Muscle of arm (tissue), 12 donors: Measurements from ENCODE around the gene ZSCAN9. TPM values are rescaled to one million over a fixed set of nuclear protein-coding genes. Genes with fewer than 3 reads are reported as not detected.

Source experiments
- DNase-seq: peaks from one replicate; pipeline ENCODE4 v3.0.0-alpha.2; 2013
- polyA plus RNA-seq, 12 donors: library from polyadenylated mRNA; unstranded; fragments of 120-200 nt; gene quantifications; one replicate each; pipeline ENCODE4 v1.2.1, GENCODE V29; 2013; ENCODE audit not compliant: insufficient read length in 12 of 12

ZSCAN9 gene
- polyA plus RNA-seq, 12 donors: 16.0 to 29.8 (median 22.6) TPM; not detected in 1

- peak; percentile 59 for DNase-seq
These were observed 6.5 kb upstream of the ZSCAN9 start for GRCh38 chr6:28218312-28219248.

GRCh38 chr6:28220257-28221133 lies 4.6 kb upstream of the ZSCAN9 start:
- DNase-seq: no peak

GRCh38 chr6:28224131-28225055 lies 682 bp upstream of the ZSCAN9 start:
- no peak for DNase-seq

- no peak for DNase-seq
These were observed 1.4 kb downstream of the ZSCAN9 start for GRCh38 chr6:28226460-28226859.

GRCh38 chr6:28232785-28233184 lies 7.7 kb downstream of the ZSCAN9 start:
- DNase-seq: no peak

- DNase-seq: no peak
These were observed 10.9 kb downstream of the ZSCAN9 start for GRCh38 chr6:28235912-28236452.

GRCh38 chr6:28239636-28240035 lies 14.6 kb downstream of the ZSCAN9 start:
- no peak for DNase-seq

- no peak for DNase-seq
These were observed 15.4 kb downstream of the ZSCAN9 start for GRCh38 chr6:28240471-28240870.

GRCh38 chr6:28243946-28244345 lies 18.9 kb downstream of the ZSCAN9 start:
- no peak for DNase-seq

- DNase-seq: no peak
These were observed 20.3 kb downstream of the ZSCAN9 start for GRCh38 chr6:28245206-28245941.

- no peak for DNase-seq
These were observed 23.8 kb downstream of the ZSCAN9 start for GRCh38 chr6:28248916-28249315.

GRCh38 chr6:28250747-28251146 lies 25.7 kb downstream of the ZSCAN9 start:
- no peak for DNase-seq

- DNase-seq: no peak
These were observed 26.6 kb downstream of the ZSCAN9 start for GRCh38 chr6:28251661-28252008.

GRCh38 chr6:28252009-28252975 lies 27.2 kb downstream of the ZSCAN9 start, which contains the start of gene ZKSCAN4:
Gene ZKSCAN4 (minus strand): TSS chr6:28252269. CDS start chr6:28251980, 289 bp downstream.
- peak; percentile 92 for DNase-seq

- DNase-seq: no peak
These were observed 29.0 kb downstream of the ZSCAN9 start for GRCh38 chr6:28254121-28254519.

- DNase-seq: no peak
These were observed 32.0 kb downstream of the ZSCAN9 start for GRCh38 chr6:28257042-28257441.

GRCh38 chr6:28258877-28259777 lies 34.1 kb downstream of the ZSCAN9 start, which contains the start of gene NKAPL:
Gene NKAPL (plus strand): TSS chr6:28259297. CDS start chr6:28259372, 75 bp downstream.
- DNase-seq: peak; percentile 68

GRCh38 chr6:28263922-28264321 lies 38.8 kb downstream of the ZSCAN9 start:
- DNase-seq: no peak
